Measurements from ENCODE around the gene RPS29. TPM values are rescaled to one million over a fixed set of nuclear protein-coding genes. Genes with fewer than 3 reads are reported as not detected.

Gene RPS29
- total and polyA plus RNA-seq, 2 of the 13 experiments (the other 11 are each of a cell fraction or from before 2014, with no cell fraction given), result 4,303 to 8,215 TPM

GRCh38 chr14:49598485-49599300, 12.5 kb upstream of the RPS29 start, which contains the start of gene LRR1 (continued):
- TF ChIP-seq ZNF225 (CRISPR knock-in tag; IDR thresholded peaks at IDR 0.05) (no peak), ZNF232 (CRISPR knock-in tag; IDR thresholded peaks at IDR 0.05; ENCODE audit: borderline replicate concordance) (peak; percentile 74), FOXK1 (CRISPR knock-in tag; IDR thresholded peaks at IDR 0.05; ENCODE audit: borderline replicate concordance, low read depth) (peak; percentile 63; the same call in 1 of the 2 replicates), ZNF792 (CRISPR knock-in tag; IDR thresholded peaks at IDR 0.05) (peak; percentile 43; the same call in 1 of the 2 replicates), SNAI1 (CRISPR knock-in tag; IDR thresholded peaks at IDR 0.05; ENCODE audit: borderline replicate concordance) (no peak; the same call in 1 of the 2 replicates), THYN1 (CRISPR knock-in tag; IDR thresholded peaks at IDR 0.05; ENCODE audit: borderline replicate concordance, low read depth) (no peak), ZNF703 (CRISPR knock-in tag; IDR thresholded peaks at IDR 0.05; ENCODE audit: borderline replicate concordance) (no peak), ZNF367 (CRISPR knock-in tag; IDR thresholded peaks at IDR 0.05; ENCODE audit: borderline replicate concordance) (no peak), MXD3 (CRISPR knock-in tag; IDR thresholded peaks at IDR 0.05) (peak; percentile 82), ZHX1 (CRISPR knock-in tag; IDR thresholded peaks at IDR 0.05; ENCODE audit: low read depth) (0 out of 2 replicates have a peak, but pooled peaks have one; percentile 32), TEF (CRISPR knock-in tag; IDR thresholded peaks at IDR 0.05) (0 out of 2 replicates have a peak, but pooled peaks have one; percentile 30), MZF1 (CRISPR knock-in tag; IDR thresholded peaks at IDR 0.05; ENCODE audit: borderline replicate concordance) (no peak), FLYWCH1 (CRISPR knock-in tag; IDR thresholded peaks at IDR 0.05) (0 out of 2 replicates have a peak, but pooled peaks have one; percentile 45), ZSCAN20 (CRISPR knock-in tag; IDR thresholded peaks at IDR 0.05; ENCODE audit: borderline replicate concordance) (no peak), FOXP4 (CRISPR knock-in tag; IDR thresholded peaks at IDR 0.05) (peak; percentile 42; the same call in 1 of the 2 replicates), ARID5B (CRISPR knock-in tag; IDR thresholded peaks at IDR 0.05) (peak; percentile 58), ZKSCAN8 (CRISPR knock-in tag; IDR thresholded peaks at IDR 0.05; ENCODE audit: borderline replicate concordance) (0 out of 2 replicates have a peak, but pooled peaks have one; percentile 20), ZNF136 (CRISPR knock-in tag; IDR thresholded peaks at IDR 0.05; ENCODE audit: low read depth) (peak; percentile 71; the same call in 1 of the 2 replicates)
